Transverse colon (tissue), 4 donors: Measurements from ENCODE around the gene ANKRD23. TPM values are rescaled to one million over a fixed set of nuclear protein-coding genes. Genes with fewer than 3 reads are reported as not detected.

ENCODE experiments used
- DNase-seq: peaks from one replicate; pipeline ENCODE4 v3.0.0-alpha.2; 2019
- H3K27ac ChIP-seq, 4 donors: fragments of 200-600 bp; sonication (generic); 2 replicates each; pipeline ENCODE4 v1.5.1; 2016 to 2018; ENCODE audit warnings: inconsistent platforms in 4 of 4
- H3K27me3 ChIP-seq: fragments of 200-600 bp; sonication (generic); 2 replicates; pipeline ENCODE4 v1.5.1; 2017; ENCODE audit warnings: inconsistent platforms
- H3K36me3 ChIP-seq, 4 donors: fragments of 200-600 bp; sonication (generic); 2 replicates each; pipeline ENCODE4 v1.5.1; 2017 to 2019; ENCODE audit warnings: inconsistent platforms in 4 of 4
- H3K4me1 ChIP-seq, 4 donors: fragments of 200-600 bp; sonication (generic); 2 replicates each; pipeline ENCODE4 v1.5.1; 2017 to 2020; ENCODE audit warnings: inconsistent platforms in 4 of 4
- H3K4me3 ChIP-seq, 4 donors: fragments of 200-600 bp; sonication (generic); 1 replicate in 1 of 4; 2 replicates in 3 of 4; pipeline versions ENCODE4 v1.5.1 to v1.6.1; 2017 to 2019; ENCODE audit warnings: inconsistent platforms in 4 of 4
- H3K9me3 ChIP-seq, 2 donors: fragments of 200-600 bp; sonication (generic); 2 replicates each; pipeline ENCODE4 v1.5.1; 2017 to 2019; ENCODE audit warnings: inconsistent platforms in 2 of 2
- CTCF ChIP-seq, 5 experiments: fragments of 200-600 bp in 3 of 5; fragments of 450-650 bp in 2 of 5; sonication (generic) in 3 of 5; IDR thresholded peaks; 1 replicate in 2 of 5; 2 replicates in 3 of 5; pipeline ENCODE4 v1.5.1; 2016 to 2017; ENCODE audit warnings: antibody characterized with exemption in 5 of 5, inconsistent platforms in 3 of 5, mild to moderate bottlenecking in 2 of 5, moderate library complexity in 1 of 5
- EP300 ChIP-seq: sonication (generic); formaldehyde crosslinking; IDR thresholded peaks from one replicate; pipeline ENCODE4 v1.6.1; 2017; ENCODE audit warnings: antibody characterized with exemption, low read depth
- POLR2A ChIP-seq: fragments of 450-650 bp; IDR thresholded peaks from one replicate; pipeline ENCODE4 v1.6.1; 2016; ENCODE audit warnings: antibody characterized with exemption, mild to moderate bottlenecking, moderate library complexity
- POLR2AphosphoS5 ChIP-seq, 3 donors: sonication (generic); formaldehyde crosslinking; IDR thresholded peaks; one replicate each; pipeline ENCODE4 v1.6.1; 2016; ENCODE audit warnings: antibody characterized with exemption in 3 of 3
- WGBS, 2 donors: methylation state at CpG; one replicate each; pipeline ENCODE4 v1.1.5; 2018; ENCODE audit warnings: low coverage in 1 of 2; 5-methylcytosine and 5-hydroxymethylcytosine counted together
- in situ Hi-C, 4 donors: fragments of 200-750 bp; cut with MboI; loops; one replicate each; pipeline versions ENCODE4 v1.15.0 to v1.15.1; 2017; ENCODE audit warnings: low sequenced_read_pairs in 3 of 4, low pct_ligation_motif_present in 1 of 4, low pct_unique_long_range_greater_than_20kb in 1 of 4
- intact Hi-C: fragments of 100-400 bp; cut with DNase I; formaldehyde crosslinking; loops from one replicate; pipeline ENCODE4 v1.15.1; 2023; ENCODE audit warnings: low total_unique reads
- total RNA-seq, 4 donors: library from RNA; depleted of rRNA; stranded (reverse); fragments of >200 nt; gene quantifications; one replicate each; pipeline ENCODE4 v1.1.0, GENCODE V29; 2016

Gene ANKRD23
- total RNA-seq, 4 donors from 2014 or later = 4.1 to 22.7 (median 7.0) TPM

GRCh38 chr2:96804986-96805385 lies 38.8 kb downstream of the ANKRD23 start:
- Histone ChIP-seq H3K9me3 (no peaks in the 10 kb centered on the region), H3K36me3 (peaks cover 0 to 12% (median 5%) of the 10 kb centered on the region in 4 donors), H3K27ac (no peak overlapping the region), H3K27me3 (no peaks in the 10 kb centered on the region), H3K4me3 (no peak overlapping the region), H3K4me1 (peaks cover 0 to 9% (median 5%) of the 10 kb centered on the region in 4 donors)
- in situ Hi-C loops = no loop called here
- intact Hi-C loops = loop anchor here (5.0 kb wide), 1 partner anchor 193 kb away; no protein-coding TSS in a partner anchor
- no peak for DNase-seq
- TF ChIP-seq POLR2AphosphoS5 (IDR thresholded peaks at IDR 0.05) = no peak

- 91 to 100% methylated on average over 2 to 7 of the region's 7 CpGs for WGBS, 2 donors
- DNase-seq = no peak
- intact Hi-C loops (loop anchor here (5.0 kb wide), 1 partner anchor 190 kb away; no protein-coding TSS in a partner anchor), in situ Hi-C loops (no loop called here)
- Histone ChIP-seq H3K4me1 (peaks cover 0 to 9% (median 5%) of the 10 kb centered on the region in 4 donors), H3K27me3 (no peaks in the 10 kb centered on the region), H3K27ac (no peak overlapping the region), H3K4me3 (no peak overlapping the region), H3K9me3 (no peaks in the 10 kb centered on the region), H3K36me3 (peaks cover 0 to 15% (median 8%) of the 10 kb centered on the region in 4 donors)
- no peak for TF ChIP-seq CTCF (IDR thresholded peaks at IDR 0.05)
- TF ChIP-seq EP300 = no peak
- TF ChIP-seq POLR2AphosphoS5 (IDR thresholded peaks at IDR 0.05) = no peak
- TF ChIP-seq POLR2A = no peak
Observed at GRCh38 chr2:96802721-96803120, 41.1 kb downstream of the ANKRD23 start.

- H3K36me3 ChIP-seq = peaks cover 0 to 21% (median 12%) of the 10 kb centered on the region in 4 donors
- in situ Hi-C loops = no loop called here
- no peaks in the 10 kb centered on the region for H3K9me3 ChIP-seq
- H3K4me1 ChIP-seq = peaks cover 0 to 9% (median 5%) of the 10 kb centered on the region in 4 donors
- TF ChIP-seq EP300 = no peak
- no peak for TF ChIP-seq POLR2A
- no peak for TF ChIP-seq CTCF (IDR thresholded peaks at IDR 0.05)
- TF ChIP-seq POLR2AphosphoS5 (IDR thresholded peaks at IDR 0.05) = no peak
- intact Hi-C loops = loop anchor here (5.0 kb wide), 1 partner anchor 190 kb away; no protein-coding TSS in a partner anchor
- no peak overlapping the region for H3K4me3 ChIP-seq
- no peak for DNase-seq
- H3K27me3 ChIP-seq = no peaks in the 10 kb centered on the region
- no peak overlapping the region for H3K27ac ChIP-seq
- 63 to 83% methylated on average over 7 to 10 of the region's 10 CpGs for WGBS, 2 donors
Observed at GRCh38 chr2:96801786-96802595, 41.8 kb downstream of the ANKRD23 start.

GRCh38 chr2:96801005-96801785 lies 42.6 kb downstream of the ANKRD23 start:
- peak; percentile 85 for DNase-seq
- no peak for TF ChIP-seq POLR2A
- TF ChIP-seq EP300 = no peak
- TF ChIP-seq CTCF (IDR thresholded peaks at IDR 0.05) = peak; percentile 79 to 97 (median 90)
- TF ChIP-seq POLR2AphosphoS5 (IDR thresholded peaks at IDR 0.05) = peak in 1 of 3 donors; percentile 47
- H3K27ac ChIP-seq = peak overlapping the region; percentile 10 to 41 (median 20)
- whole genome bisulfite sequencing, 2 donors = 40% methylated on average over 15 of the region's 15 CpGs; no CpG with 5 or more reads in 1 of the 2 donors
- H3K4me1 ChIP-seq = peaks cover 0 to 9% (median 5%) of the 10 kb centered on the region in 4 donors
- in situ Hi-C loops = no loop called here
- intact Hi-C loops = loop anchor here (5.0 kb wide), 1 partner anchor 189 kb away; no protein-coding TSS in a partner anchor
- H3K36me3 ChIP-seq = peaks cover 0 to 21% (median 12%) of the 10 kb centered on the region in 4 donors
- no peaks in the 10 kb centered on the region for H3K9me3 ChIP-seq
- no peak overlapping the region for H3K4me3 ChIP-seq
- no peaks in the 10 kb centered on the region for H3K27me3 ChIP-seq
